HepG2 (cell line): Measurements from ENCODE around the gene CIB1. TPM values are rescaled to one million over a fixed set of nuclear protein-coding genes. Genes with fewer than 3 reads are reported as not detected.

Experiments used
- ADNP ChIP-seq: sonication (generic); formaldehyde crosslinking; IDR thresholded peaks from 2 replicates; pipeline ENCODE4 v1.4.0; 2020; ENCODE audit warnings: missing genetic modification reagents
- CHD2 ChIP-seq: IDR thresholded peaks from 2 replicates; pipeline ENCODE4 v1.6.1; 2011; ENCODE audit warnings: low read depth, low read length, improper control_type of control experiment
- HDAC1 ChIP-seq: sonication (generic); formaldehyde crosslinking; IDR thresholded peaks from 2 replicates; pipeline ENCODE4 v1.5.1; 2020; ENCODE audit warnings: mild to moderate bottlenecking, missing genetic modification reagents
- ISX ChIP-seq: sonication (generic); formaldehyde crosslinking; conservative IDR thresholded peaks from 2 replicates; pipeline ENCODE4 v1.5.0; 2020; ENCODE audit warnings: missing genetic modification reagents
- KDM6A ChIP-seq: IDR thresholded peaks from 2 replicates; pipeline ENCODE4 v1.6.1; 2016; ENCODE audit warnings: low read depth
- MIER3 ChIP-seq: IDR thresholded peaks from 2 replicates; pipeline ENCODE4 v1.6.1; 2016; ENCODE audit warnings: missing compliant biosample characterization, borderline replicate concordance
- NFKBIZ ChIP-seq: IDR thresholded peaks from 2 replicates; pipeline ENCODE4 v1.6.1; 2018; ENCODE audit warnings: missing genetic modification reagents, missing compliant biosample characterization
- NR2F1 ChIP-seq, 2 experiments: fragments of 450-650 bp in 1 of 2; formaldehyde crosslinking in 1 of 2; IDR thresholded peaks; 2 replicates each; pipeline versions ENCODE4 v1.5.0 to v1.6.1; 2016 to 2020; ENCODE audit warnings: mild to moderate bottlenecking in 1 of 2, missing compliant biosample characterization in 1 of 2, missing genetic modification reagents in 1 of 2, moderate library complexity in 1 of 2
- PHF5A ChIP-seq: IDR thresholded peaks from one replicate; pipeline ENCODE4 v1.6.1; 2018; ENCODE audit warnings: low read depth, missing genetic modification reagents; ENCODE audit not compliant: unreplicated experiment
- RCOR2 ChIP-seq: IDR thresholded peaks from 2 replicates; pipeline ENCODE4 v1.6.1; 2016; ENCODE audit warnings: missing biosample characterization, missing genetic modification reagents
- ZBTB44 ChIP-seq: sonication (generic); formaldehyde crosslinking; IDR thresholded peaks from 2 replicates; pipeline ENCODE4 v1.4.0; 2020; ENCODE audit warnings: missing genetic modification reagents
- ZFP36 ChIP-seq: fragments of 150-350 bp; IDR thresholded peaks from 2 replicates; pipeline ENCODE4 v1.6.1; 2018; ENCODE audit warnings: borderline replicate concordance, low read length, low read depth; ENCODE audit not compliant: partially characterized antibody
- ZNF335 ChIP-seq: sonication (generic); formaldehyde crosslinking; IDR thresholded peaks from 2 replicates; pipeline ENCODE4 v1.4.0; 2020; ENCODE audit warnings: missing genetic modification reagents
- ZNF598 ChIP-seq: sonication (generic); formaldehyde crosslinking; IDR thresholded peaks from 2 replicates; pipeline ENCODE4 v1.5.1; 2020; ENCODE audit warnings: mild to moderate bottlenecking, missing genetic modification reagents, borderline replicate concordance
- ZNF678 ChIP-seq: sonication (generic); formaldehyde crosslinking; IDR thresholded peaks from 2 replicates; pipeline ENCODE4 v1.4.0; 2020; ENCODE audit warnings: mild to moderate bottlenecking, missing genetic modification reagents
- ZNF773 ChIP-seq: sonication (generic); formaldehyde crosslinking; IDR thresholded peaks from 2 replicates; pipeline ENCODE4 v1.4.0; 2020; ENCODE audit warnings: missing genetic modification reagents, borderline replicate concordance
- ZNF841 ChIP-seq: sonication (generic); formaldehyde crosslinking; IDR thresholded peaks from 2 replicates; pipeline ENCODE4 v1.8.1; 2023; ENCODE audit warnings: missing genetic modification reagents, borderline replicate concordance
- ZSCAN29 ChIP-seq: sonication (generic); formaldehyde crosslinking; conservative IDR thresholded peaks from 2 replicates; pipeline ENCODE4 v1.4.0; 2020; ENCODE audit warnings: mild to moderate bottlenecking, missing genetic modification reagents
- ZSCAN5A ChIP-seq: sonication (generic); formaldehyde crosslinking; IDR thresholded peaks from 2 replicates; pipeline ENCODE4 v1.8.0; 2022; ENCODE audit warnings: mild to moderate bottlenecking, missing genetic modification reagents, borderline replicate concordance
- ZSCAN9 ChIP-seq: IDR thresholded peaks from 2 replicates; pipeline ENCODE4 v1.6.1; 2016; ENCODE audit warnings: borderline replicate concordance
- polyA plus RNA-seq, 8 experiments: library from polyadenylated mRNA; depleted of rRNA in 3 of 8; stranded (reverse) in 7 of 8; unstranded in 1 of 8; fragments of >200 nt; fragmentation: Illumina TruSeq in 4 of 8; extraction: Trizol in 4 of 8; gene quantifications; 2 replicates each; pipeline versions ENCODE4 v1.2.1 to v1.2.3, GENCODE V29; 2011 to 2016; ENCODE audit warnings: low read depth in 4 of 8, missing spikeins in 1 of 8, mixed read lengths in 1 of 8; ENCODE audit not compliant: insufficient read depth in 1 of 8
- total RNA-seq, 5 experiments: library from RNA; depleted of rRNA; stranded (reverse); fragments of >200 nt; fragmentation: Illumina TruSeq; extraction: Trizol; gene quantifications; 2 replicates each; pipeline ENCODE4 v1.2.3, GENCODE V29; 2016; ENCODE audit warnings: low read depth in 1 of 5
- TF ChIP-seq, protein P1 (sequence below): sonication (generic); formaldehyde crosslinking; IDR thresholded peaks from 2 replicates; pipeline ENCODE4 v1.5.1; 2020; ENCODE audit warnings: missing genetic modification reagents, mild to moderate bottlenecking, borderline replicate concordance
- TF ChIP-seq, protein P2 (sequence below), 2 experiments: fragments of 450-650 bp in 1 of 2; sonication (generic) in 1 of 2; formaldehyde crosslinking; IDR thresholded peaks; 2 replicates each; pipeline versions ENCODE4 v1.5.0 to v1.8.0; 2020 to 2022; ENCODE audit warnings: mild to moderate bottlenecking in 1 of 2, missing genetic modification reagents in 1 of 2
- TF ChIP-seq, protein P3 (sequence below): sonication (generic); formaldehyde crosslinking; IDR thresholded peaks from 2 replicates; pipeline ENCODE4 v1.8.0; 2023; ENCODE audit warnings: mild to moderate bottlenecking, missing genetic modification reagents

CIB1 gene
- total and polyA plus RNA-seq, 2 of the 13 experiments (the other 11 are each of a cell fraction or from before 2014, with no cell fraction given), result 38.7 to 72.7 TPM

- TF ChIP-seq ZBTB44 (CRISPR knock-in tag) (peak; percentile 30; the same call in 1 of the 2 replicates), ZNF773 (CRISPR knock-in tag) (no peak; the same call in 1 of the 2 replicates), ISX (no peak), MIER3 (CRISPR knock-in tag) (peak; percentile 74; the same call in 1 of the 2 replicates), ZNF598 (CRISPR knock-in tag) (peak; percentile 93; the same call in 1 of the 2 replicates), ZSCAN5A (CRISPR knock-in tag) (0 out of 2 replicates have a peak, but pooled peaks have one; percentile 30), RCOR2 (CRISPR knock-in tag) (no peak), ZFP36 (no peak), NFKBIZ (peak; percentile 86), CHD2 (no peak), ZSCAN9 (CRISPR knock-in tag) (peak; percentile 80), ZNF335 (CRISPR knock-in tag) (peak; percentile 40; the same call in 1 of the 2 replicates), ADNP (CRISPR knock-in tag) (no peak), NR2F1 (CRISPR knock-in tag; IDR thresholded peaks at IDR 0.05) (no peak; a peak in 1 of 4 replicates), ZNF841 (CRISPR knock-in tag) (no peak), HDAC1 (CRISPR knock-in tag) (peak; percentile 73), KDM6A (CRISPR knock-in tag) (no peak), ZNF678 (CRISPR knock-in tag) (no peak), ZSCAN29 (CRISPR knock-in tag) (no peak), PHF5A (CRISPR knock-in tag) (peak; percentile 24)
- TF ChIP-seq, protein P1, sequence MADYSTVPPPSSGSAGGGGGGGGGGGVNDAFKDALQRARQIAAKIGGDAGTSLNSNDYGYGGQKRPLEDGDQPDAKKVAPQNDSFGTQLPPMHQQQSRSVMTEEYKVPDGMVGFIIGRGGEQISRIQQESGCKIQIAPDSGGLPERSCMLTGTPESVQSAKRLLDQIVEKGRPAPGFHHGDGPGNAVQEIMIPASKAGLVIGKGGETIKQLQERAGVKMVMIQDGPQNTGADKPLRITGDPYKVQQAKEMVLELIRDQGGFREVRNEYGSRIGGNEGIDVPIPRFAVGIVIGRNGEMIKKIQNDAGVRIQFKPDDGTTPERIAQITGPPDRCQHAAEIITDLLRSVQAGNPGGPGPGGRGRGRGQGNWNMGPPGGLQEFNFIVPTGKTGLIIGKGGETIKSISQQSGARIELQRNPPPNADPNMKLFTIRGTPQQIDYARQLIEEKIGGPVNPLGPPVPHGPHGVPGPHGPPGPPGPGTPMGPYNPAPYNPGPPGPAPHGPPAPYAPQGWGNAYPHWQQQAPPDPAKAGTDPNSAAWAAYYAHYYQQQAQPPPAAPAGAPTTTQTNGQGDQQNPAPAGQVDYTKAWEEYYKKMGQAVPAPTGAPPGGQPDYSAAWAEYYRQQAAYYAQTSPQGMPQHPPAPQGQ (CRISPR knock-in tag), result no peak
- TF ChIP-seq, protein P2, sequence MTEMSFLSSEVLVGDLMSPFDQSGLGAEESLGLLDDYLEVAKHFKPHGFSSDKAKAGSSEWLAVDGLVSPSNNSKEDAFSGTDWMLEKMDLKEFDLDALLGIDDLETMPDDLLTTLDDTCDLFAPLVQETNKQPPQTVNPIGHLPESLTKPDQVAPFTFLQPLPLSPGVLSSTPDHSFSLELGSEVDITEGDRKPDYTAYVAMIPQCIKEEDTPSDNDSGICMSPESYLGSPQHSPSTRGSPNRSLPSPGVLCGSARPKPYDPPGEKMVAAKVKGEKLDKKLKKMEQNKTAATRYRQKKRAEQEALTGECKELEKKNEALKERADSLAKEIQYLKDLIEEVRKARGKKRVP (CRISPR knock-in tag; IDR thresholded peaks at IDR 0.05), result peak in 1 of 2 experiments; percentile 74; a peak in 2 of 4 replicates
- TF ChIP-seq, protein P3, sequence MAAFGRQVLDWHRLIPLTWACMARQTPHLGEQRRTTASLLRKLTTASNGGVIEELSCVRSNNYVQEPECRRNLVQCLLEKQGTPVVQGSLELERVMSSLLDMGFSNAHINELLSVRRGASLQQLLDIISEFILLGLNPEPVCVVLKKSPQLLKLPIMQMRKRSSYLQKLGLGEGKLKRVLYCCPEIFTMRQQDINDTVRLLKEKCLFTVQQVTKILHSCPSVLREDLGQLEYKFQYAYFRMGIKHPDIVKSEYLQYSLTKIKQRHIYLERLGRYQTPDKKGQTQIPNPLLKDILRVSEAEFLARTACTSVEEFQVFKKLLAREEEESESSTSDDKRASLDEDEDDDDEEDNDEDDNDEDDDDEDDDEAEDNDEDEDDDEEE (CRISPR knock-in tag), result no peak
These were observed 31.7 kb upstream of the CIB1 start, which contains the start of gene NGRN (continued) for GRCh38 chr15:90265271-90266060.
